ENCODE data around the gene ETV1.
"Not testable (repeated sequence)": the region's sequence is repeated elsewhere in the genome, so short reads cannot be mapped to it uniquely, and the experiment has no call there.

The ETV1 gene

DNA sequence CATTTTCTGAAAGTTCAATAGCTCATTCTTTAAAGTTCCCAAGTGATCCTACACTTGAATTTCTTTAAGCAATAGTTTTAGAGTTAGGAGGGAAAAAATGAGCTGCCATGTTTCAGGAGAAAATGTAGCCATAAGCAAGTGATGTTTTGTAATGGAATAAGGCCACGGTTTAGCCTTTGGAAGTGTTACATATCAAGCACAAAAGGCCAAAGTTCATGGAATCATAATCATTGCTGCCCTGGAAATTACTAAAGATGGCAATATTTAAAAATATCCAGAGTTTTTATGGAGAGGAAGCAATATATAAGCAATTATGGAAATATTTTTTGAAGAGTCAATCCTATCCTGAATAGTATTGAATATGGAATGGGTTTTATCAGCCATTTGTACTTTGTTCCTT lies 68.4 kb downstream of the ETV1 start:
- DNase-seq (ENCODE audit: low spot score): no peak

DNA sequence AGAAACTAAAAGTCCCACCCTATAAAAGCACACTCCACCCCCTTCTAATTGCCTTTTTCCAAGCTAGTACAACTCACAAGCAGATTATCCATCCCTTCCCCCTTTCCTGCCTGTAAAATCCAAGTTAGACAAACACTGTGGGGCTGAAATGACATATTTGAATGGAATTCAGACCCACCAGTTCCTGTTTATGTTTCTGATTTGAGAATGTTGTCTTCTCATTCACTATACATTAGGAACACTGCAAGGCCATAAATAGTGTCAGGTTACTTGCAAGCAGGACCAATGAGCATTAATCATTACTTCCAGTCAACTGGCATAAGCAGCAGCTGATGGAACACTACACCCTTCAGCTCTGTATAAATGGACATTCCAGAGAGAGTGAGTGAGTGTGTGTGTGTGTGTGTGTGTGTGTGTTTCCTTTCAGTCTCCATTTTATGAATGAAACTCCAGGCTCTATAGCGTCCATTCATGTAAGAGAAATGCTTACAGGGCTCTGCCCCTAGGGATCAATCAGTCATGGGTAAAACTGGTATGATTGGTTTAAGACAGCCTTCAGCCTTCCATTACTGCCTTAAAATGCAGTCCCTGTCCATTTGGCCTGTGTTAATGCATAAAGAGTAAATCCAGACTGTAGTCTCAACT lies 69.3 kb downstream of the ETV1 start:
- peak; percentile 75 for DNase-seq (ENCODE audit: low spot score)

DNA sequence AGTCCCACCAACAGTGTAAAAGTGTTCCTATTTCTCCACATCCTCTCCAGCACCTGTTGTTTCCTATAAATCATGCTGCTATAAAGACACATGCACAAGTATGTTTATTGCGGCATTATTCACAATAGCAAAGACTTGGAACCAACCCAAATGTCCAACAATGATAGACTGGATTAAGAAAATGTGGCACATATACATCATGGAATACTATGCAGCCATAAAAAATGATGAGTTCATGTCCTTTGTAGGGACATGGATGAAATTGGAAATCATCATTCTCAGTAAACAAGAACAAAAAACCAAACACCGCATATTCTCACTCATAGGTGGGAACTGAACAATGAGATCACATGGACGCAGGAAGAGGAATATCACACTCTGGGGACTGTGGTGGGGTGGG lies 71.1 kb downstream of the ETV1 start:
- not testable (repeated sequence) for DNase-seq (ENCODE audit: low spot score)

DNA sequence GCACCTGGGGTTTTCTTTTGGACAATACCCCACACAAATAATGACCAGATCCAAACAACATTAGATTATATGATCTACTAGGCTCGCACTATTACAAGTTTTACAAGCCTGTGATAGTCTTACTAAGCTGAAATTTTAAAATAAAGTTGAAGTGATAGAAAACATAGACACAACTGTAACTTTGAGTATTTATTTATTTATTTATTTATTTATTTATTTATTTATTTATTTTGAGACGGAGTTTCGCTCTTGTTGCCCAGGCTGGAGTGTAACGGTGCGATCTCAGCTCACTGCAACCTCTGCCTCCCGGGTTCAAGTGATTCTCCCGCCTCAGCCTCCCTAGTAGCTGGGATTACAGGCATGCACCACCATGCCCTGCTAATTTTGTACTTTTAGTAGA lies 72.4 kb downstream of the ETV1 start:
- DNase-seq (ENCODE audit: low spot score): not testable (repeated sequence)

DNA sequence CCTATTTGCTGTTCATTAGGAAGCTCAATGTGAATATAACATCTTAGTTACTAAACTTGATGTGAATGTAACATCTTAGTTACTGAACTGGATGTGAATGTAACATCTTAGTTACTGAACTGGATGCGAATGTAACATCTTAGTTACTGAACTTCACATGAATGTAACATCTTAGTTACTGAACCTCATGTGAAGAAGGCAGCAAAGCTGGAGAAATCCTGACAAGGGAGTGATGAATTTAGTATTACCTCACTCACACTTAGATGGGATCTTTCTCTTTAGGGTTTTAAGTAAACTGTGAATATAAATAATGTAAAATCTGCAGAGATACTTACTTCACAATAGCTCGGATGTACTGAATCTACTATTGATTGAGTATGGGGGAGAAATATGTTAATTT lies 73.6 kb downstream of the ETV1 start:
- DNase-seq (ENCODE audit: low spot score): no peak

DNA sequence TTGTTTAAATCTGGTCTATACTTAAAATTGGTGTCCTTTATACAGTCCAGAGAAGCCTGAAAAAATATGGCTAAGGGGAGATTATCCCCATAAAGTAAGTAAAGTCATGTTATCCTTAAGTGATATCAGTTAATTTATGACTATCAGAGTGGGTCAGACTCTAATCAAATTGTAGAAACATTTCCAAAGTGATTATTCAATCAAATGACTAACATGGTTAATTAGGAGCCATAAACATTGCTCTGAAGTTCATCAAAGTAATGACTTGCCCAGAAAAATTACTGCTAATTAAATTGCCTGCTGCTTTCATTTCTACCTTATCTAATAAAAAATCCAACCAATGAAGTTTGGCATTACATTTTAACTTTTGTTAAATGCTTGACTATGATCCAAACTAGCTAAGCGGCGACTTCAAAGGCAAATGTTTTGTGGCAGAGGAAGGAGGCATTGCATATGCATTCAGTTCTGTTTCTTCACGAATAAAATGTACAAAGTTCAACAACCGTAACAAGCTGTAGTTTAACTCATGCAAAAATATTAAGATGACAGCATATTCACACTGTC lies 76.7 kb downstream of the ETV1 start:
- DNase-seq (ENCODE audit: low spot score): no peak

DNA sequence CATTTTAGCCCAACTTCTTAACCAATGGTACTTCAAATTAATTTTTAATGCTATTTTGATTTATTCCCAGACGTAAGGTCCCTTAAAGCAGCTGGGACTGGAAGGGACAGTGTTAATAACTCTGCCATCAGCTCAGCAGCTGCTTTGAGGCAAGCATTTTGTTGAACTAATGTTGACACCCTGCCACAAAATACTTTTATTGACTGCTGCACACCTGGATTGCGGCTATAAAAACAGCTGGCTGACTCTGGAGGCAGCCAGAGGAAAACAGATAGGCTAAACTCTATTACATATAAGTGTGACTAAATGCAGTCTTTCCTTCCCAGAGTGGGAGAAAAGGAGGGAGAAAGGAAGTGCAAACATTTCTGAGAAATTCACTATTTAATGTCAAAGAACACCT lies 77.6 kb downstream of the ETV1 start:
- no peak for DNase-seq (ENCODE audit: low spot score)

DNA sequence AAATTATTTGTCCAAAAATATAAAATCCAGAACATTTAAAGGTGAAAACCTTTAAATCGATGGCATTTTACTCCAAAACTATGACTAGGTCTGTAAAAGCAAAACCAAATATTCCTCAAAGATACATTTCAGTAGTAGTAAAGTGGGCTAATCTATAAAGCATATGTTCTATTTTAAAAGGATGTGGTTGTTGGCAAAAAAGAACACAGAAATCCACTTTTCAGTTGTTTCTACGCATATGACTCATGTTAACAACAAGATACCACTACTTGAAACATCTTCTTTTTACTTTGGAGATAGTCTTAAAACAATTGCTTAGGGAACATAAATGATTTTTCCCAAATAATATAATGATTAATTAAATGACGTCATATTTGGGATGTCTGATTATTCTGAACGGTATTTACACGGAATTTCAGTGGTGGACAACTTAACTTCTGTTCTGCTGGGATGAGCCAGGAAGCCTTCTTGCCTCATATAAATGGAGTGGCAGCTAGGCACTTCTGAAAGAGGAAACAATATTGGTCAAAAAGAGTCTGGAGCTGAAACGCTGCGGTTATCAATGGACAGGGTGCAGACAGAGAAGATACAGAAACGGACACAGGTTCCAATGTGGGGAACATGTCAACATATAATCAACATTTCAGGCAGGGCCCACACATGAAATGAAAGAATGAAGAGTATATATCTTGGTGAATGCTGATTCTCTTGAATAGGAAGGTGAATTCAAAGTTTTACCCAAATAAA lies 78.5 kb downstream of the ETV1 start:
- no peak for DNase-seq (ENCODE audit: low spot score)

DNA sequence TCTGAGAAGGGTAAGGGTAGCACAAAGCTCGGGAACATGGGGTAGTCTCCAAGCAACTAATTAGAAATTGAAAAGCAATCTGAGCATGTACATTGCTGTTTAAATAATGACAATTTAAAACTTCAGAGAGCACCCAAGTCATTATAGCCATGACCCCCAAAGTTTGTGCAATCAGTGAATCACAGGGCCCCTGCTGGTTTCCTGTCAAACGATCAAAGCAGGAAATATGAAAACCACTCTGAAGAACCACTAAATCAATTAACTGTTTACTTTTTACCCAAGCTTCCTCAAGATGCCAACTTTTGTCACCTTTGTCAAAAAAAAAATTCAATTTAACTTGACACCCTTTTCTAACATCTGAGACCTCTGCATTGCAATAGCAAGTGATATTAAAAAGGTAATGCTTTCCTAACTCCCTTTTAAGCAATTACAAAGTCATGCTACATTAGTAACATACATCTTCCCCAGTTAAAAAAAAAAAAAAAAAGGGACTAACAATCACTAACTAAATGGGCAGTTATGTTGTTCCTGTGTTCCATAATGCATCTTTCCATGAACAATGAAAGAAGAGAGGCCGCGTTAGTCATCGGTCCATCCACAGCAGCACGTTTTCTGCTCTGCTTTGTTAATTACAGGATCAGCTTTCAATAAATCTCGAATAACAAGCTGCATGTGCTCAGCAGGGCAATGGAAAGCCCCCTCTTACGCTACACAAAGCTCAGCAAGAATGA lies 80.6 kb downstream of the ETV1 start:
- no peak for DNase-seq (ENCODE audit: low spot score)

DNA sequence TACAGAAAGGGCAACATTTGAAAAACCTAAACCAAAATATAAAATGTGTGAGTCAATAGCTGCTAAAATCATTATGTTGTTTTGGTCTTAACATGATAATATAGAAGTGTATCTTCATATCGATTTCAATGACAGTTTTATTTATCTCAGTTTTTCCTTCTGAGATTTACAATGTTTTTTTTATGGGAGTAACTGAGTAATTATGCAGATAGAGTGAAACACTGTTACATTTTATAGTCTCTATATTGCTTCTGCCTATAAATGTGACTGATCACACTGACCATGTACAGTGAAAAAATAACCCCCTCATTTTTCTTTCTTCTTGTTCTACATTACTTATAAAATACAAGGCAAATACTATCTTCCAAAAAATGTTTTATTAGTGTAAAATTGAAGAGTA lies 81.6 kb downstream of the ETV1 start:
- DNase-seq (ENCODE audit: low spot score): no peak

DNA sequence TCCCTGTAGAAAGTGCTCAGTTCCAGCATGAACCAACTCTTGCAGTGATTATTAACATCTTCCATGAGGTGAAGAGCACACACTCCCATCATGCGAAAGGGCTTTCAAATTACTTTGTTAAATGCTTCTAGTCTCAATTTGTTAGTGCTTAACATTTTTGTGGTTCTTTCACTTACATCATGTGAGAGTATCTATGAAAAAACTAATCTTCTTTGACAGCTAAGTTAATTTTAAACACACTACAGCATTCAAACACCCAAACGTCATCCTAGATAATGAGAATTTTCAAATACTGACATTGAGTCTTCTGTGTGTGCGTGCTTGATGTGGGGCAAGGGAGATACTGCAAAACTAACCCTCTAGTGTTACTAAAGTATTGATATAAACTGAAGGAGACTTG lies 84.8 kb downstream of the ETV1 start:
- DNase-seq (ENCODE audit: low spot score): peak; percentile 70

DNA sequence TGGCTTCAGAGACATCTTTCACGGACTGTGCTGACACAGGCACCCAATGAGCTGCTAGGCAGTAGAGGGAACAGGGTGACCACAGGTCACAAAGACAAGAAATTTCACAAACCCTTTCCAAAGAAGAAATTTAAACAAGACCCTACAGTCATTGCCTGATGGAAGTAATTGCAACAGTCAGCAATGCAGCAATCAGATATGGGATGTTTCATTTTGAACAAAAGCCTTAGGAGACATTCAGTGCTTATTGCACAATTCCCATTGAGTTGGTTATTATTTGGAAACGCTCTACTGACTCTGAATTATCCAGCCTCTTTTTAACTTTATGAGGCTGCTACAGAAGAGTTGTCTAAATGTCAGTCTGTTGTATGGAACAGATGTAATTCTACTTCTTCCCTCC lies 85.5 kb downstream of the ETV1 start:
- DNase-seq (ENCODE audit: low spot score): peak; percentile 37

DNA sequence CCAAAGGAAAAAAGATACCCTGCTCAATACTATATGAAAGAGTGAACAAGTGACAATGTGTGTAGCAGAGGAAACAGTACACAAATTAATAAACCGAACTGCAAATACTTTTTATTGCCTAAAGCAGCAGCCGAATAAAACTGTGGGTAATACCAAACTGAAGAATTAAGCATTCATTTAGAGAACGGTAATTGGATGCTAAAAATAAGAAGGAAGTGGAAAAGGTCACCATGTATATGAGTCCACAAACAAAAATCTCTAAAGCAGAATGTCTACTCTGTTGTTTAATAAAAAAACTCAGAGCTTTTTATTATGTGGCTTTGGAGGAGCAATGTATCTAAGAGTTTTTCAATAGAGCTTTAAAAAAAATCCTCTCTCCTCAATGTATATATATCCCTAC lies 87.9 kb downstream of the ETV1 start:
- no peak for DNase-seq (ENCODE audit: low spot score)

DNA sequence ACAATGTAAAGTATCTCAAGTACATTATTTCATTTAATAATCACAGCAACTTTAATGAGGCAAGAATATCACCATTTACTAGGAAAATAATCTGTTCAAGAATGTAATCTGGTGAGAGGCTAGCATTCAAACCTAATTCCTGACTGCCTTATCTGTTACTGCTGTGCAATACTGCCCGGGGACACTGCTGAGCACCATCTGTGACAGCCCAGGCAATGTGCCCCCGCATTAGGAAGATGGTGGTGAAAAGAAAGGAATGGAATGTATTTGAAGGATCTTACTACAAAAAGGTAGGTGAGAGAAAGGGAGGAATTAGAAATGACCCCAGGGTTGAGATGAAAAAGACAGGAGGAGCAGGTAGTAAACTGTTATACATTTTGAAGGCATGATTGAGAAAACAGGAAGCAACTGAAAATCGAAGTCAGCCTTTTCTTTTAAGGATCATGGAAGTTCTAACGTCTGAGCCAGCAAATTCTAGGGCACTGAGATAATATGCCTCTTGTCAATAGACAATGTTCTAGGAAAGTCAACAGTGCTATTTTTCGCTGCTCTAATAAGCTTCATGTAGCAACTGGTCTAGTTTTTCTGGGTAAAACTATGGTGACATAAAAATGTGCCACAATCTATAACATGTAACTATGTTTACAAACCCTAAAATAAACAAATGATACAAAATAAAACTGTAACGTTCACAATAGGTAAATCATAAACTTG lies 90.4 kb downstream of the ETV1 start:
- no peak for DNase-seq (ENCODE audit: low spot score)

DNA sequence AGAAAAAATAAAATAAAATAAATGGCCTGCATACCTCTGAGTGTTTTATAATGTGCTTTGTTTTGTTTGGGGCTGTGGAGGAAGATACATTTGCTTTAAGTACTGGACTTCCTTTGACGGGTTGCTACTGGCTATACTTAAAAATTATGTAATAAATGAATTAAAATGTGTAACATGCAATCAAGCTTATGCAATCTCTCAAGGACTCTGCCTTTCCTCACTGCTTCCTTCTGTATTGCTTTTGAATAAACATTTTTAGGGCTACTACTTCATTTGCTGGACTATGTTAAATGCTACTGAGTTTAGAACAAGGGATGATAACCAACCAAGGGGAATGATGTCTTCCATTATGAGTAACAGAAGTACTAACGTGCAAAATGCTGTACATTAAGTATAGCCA lies 91.6 kb downstream of the ETV1 start:
- DNase-seq (ENCODE audit: low spot score): no peak

DNA sequence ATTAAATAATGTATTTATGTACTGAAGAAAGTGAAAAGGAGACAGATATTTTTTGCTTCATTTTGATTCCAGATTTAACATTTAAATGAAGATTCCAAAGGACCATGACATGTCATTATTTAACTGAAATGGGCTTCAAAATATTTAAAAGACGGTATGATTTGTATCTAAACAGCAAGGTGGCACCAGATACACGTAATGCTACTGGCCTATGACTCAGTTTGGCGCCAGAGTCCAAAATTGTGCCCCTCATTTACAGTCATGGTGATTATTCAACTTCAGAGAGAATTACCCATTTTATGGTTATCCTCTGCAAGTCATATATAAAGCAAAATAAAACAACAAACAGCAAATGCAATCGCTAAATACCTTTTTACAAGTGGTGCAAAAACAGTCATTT lies 94.5 kb downstream of the ETV1 start:
- no peak for DNase-seq (ENCODE audit: low spot score)

DNA sequence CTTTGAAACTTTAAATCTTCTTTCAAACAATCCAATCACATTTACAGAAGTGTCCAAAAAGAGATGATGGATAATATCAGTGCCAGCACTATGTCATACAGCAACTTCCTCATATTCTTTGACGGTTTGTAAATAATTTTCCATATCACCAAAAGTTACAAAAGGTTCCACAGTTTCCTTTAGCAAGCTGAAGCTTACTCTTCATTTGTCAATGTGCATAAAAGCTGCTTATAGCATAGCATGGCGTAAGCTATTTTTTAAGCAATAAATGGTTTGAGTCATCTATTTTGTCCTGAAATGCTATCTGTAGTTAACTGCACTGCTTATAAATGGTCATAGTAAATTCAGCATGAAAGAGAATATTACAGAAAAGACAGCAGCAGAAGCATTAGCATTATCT lies 95.1 kb downstream of the ETV1 start:
- no peak for DNase-seq (ENCODE audit: low spot score)

DNA sequence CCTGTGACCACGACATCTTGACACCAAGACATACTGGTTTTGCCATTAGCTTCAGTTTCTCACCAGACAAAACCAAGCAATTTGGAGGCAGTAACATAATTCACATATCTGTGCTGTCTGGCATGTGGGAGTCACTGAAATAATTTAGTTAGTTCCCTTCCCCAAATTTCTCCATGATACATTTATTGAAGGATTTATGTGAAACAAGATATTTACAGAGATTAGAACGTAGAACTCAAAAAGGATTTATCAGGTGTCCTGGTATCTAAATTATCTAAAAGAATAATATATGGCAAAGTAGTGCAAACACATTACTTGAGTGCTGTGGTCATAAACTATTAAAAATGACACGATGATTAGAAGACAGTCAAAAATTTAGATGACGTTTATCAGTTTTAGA lies 98.7 kb downstream of the ETV1 start:
- no peak for DNase-seq (ENCODE audit: low spot score)

DNA sequence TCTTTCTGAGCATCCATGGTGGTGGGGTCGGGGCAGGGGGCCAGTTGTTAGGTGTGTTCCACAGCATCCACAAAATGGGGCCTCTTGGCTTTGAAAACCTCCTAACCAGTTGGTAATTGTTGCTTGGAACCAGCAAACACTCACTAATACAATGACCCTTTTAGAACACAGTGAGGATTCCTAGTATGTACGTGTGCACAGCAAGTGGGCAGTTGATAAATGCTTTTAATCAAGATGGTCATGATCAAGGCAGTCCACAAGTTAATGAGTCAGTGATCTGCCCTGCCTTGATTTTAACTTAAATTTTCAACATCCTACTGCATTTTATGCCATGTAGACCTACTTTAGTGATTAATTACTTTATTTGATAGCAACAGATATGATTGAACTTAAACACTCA lies 103.1 kb downstream of the ETV1 start:
- no peak for DNase-seq (ENCODE audit: low spot score)

DNA sequence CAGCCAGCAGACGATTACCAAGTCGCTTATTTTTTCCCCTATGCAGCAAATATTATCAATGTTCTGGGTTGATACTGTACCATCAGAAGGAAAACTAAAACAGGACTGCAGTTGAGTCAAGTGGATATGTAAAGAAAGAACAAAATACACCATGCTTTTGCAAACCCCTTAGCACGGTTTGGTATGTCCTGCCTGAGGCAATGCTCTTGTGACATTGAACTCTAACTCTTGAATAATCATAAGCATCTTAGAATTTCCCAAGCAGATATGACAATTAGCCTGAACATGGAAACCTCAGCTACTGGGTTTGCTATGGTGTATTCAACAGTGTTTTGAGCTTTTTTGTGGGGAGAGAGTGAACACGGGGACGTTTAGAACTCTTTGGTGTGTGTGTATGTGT lies 107.4 kb downstream of the ETV1 start:
- no peak for DNase-seq (ENCODE audit: low spot score)

DNA sequence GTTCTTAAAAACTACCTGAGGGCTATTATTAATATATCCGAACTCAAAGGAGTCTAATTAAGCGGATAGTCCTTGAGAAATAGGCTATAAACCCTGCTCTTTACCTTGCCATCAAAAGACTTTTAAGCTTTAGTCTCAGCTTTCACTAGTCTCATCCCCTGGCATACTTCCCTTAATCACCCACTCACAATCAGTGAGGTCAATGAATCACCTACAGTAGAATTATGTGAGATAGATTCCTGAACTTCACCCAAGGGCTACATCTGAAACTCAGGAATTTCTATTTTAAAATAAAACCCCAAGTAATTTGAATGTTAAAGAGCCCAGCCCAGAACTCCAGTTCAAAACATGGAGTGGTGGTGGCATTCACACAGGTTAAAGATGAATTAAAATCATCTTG lies 108.7 kb downstream of the ETV1 start:
- DNase-seq (ENCODE audit: low spot score): peak; percentile 79

DNA sequence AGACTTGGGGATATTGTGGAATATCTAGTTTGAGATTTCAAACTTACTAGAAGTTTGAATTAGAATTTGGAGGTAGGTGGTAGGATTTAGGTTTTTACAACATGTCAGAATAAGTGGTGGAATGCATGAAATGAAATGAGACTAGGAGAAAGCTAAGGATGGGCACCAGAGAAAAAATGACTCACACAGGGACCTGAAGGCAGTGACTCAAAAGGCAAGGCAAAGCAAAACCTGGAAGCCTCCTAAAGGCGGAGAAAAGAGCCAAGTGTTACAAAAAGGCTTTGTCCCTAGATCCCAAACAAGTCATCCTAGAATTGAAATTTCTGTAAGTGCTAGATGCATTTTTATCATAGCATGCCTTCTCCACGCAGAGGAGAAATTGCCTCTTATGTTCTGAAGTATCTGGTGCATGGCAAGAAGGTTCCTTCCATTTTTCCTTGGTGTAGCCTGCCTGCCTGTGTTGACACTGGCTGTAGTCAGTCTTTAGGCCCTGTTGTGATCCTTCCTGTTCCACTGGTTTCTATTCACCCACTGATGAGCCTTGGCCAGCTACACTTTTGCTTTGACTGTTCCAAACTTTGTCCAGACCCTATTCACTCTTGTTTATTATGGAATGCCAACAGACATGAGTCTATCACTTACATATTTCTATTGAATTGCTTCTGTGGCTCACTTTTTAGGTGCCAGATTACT lies 109.3 kb downstream of the ETV1 start:
- peak; percentile 65 for DNase-seq (ENCODE audit: low spot score)

All from AG08395 (cell line).